NB4 (cell line): Measurements from ENCODE around the gene CCDC27.
A peak's percentile ranks its signal among the peaks of the same experiment; 100 is the strongest.

ENCODE experiments used
- DNase-seq: peaks from one replicate; pipeline ENCODE4 v3.0.0; 2010; ENCODE audit warnings: low read depth
- H3K4me3 ChIP-seq: one replicate; pipeline ENCODE4 v1.5.1; 2011; ENCODE audit warnings: mild to moderate bottlenecking, low read depth, low read length, moderate library complexity
- CTCF ChIP-seq: IDR thresholded peaks from one replicate; pipeline ENCODE4 v1.5.1; 2012; ENCODE audit warnings: low read depth, low read length
- MAX ChIP-seq: IDR thresholded peaks from 2 replicates; pipeline ENCODE4 v1.6.1; 2011; ENCODE audit warnings: low read depth, low read length
- MYC ChIP-seq: IDR thresholded peaks from 2 replicates; pipeline ENCODE4 v1.6.1; 2011; ENCODE audit warnings: low read depth, low read length
- POLR2A ChIP-seq: IDR thresholded peaks from 2 replicates; pipeline ENCODE4 v1.6.1; 2011; ENCODE audit warnings: mild to moderate bottlenecking; ENCODE audit not compliant: insufficient read length; ENCODE audit errors: extremely low read depth

CCDC27 gene

GRCh38 chr1:3711780-3712451 is 40.3 kb upstream of the CCDC27 start:
- no peak for TF ChIP-seq MYC
- TF ChIP-seq POLR2A: no peak
- no peak overlapping the region for H3K4me3 ChIP-seq
- no peak for DNase-seq

GRCh38 chr1:3712573-3713535 is 39.4 kb upstream of the CCDC27 start:
- H3K4me3 ChIP-seq: no peak overlapping the region
- no peak for TF ChIP-seq MAX
- TF ChIP-seq POLR2A: no peak
- TF ChIP-seq MYC: no peak
- no peak for TF ChIP-seq CTCF
- no peak for DNase-seq

GRCh38 chr1:3713840-3714239 is 38.4 kb upstream of the CCDC27 start:
- DNase-seq: no peak
- TF ChIP-seq MAX (no peak), POLR2A (no peak), MYC (no peak), CTCF (no peak)
- no peak overlapping the region for H3K4me3 ChIP-seq

GRCh38 chr1:3714284-3714741 is 37.9 kb upstream of the CCDC27 start:
- TF ChIP-seq MYC (no peak), POLR2A (no peak), MAX (no peak), CTCF (no peak)
- H3K4me3 ChIP-seq: no peak overlapping the region
- DNase-seq: no peak

GRCh38 chr1:3714814-3715213 is 37.4 kb upstream of the CCDC27 start:
- DNase-seq: no peak
- TF ChIP-seq MYC (no peak), POLR2A (no peak), CTCF (no peak), MAX (no peak)
- H3K4me3 ChIP-seq: no peak overlapping the region

- TF ChIP-seq MYC (no peak), MAX (no peak), CTCF (no peak), POLR2A (no peak)
- peak; percentile 78 for DNase-seq
- H3K4me3 ChIP-seq: peak overlapping the region; percentile 32
These were observed 35.9 kb upstream of the CCDC27 start for GRCh38 chr1:3716351-3716750.
